Mesothelial cell of epicardium (in vitro differentiated cells): ENCODE data around the gene PKP1. TPM values are rescaled to one million over a fixed set of nuclear protein-coding genes. Genes with fewer than 3 reads are reported as not detected.

Source experiments
- DNase-seq, 2 experiments: peaks; one replicate each; pipeline ENCODE4 v3.0.0; 2021; ENCODE audit warnings: low spot score in 2 of 2; ENCODE audit not compliant: unreplicated experiment in 2 of 2
- H3K27ac Mint-ChIP-seq: 2 replicates; pipeline ENCODE4 v1.8.0; 2021; ENCODE audit warnings: mixed read lengths
- H3K27me3 Mint-ChIP-seq: 2 replicates; pipeline ENCODE4 v1.8.0; 2021; ENCODE audit warnings: low read depth, mixed read lengths
- H3K36me3 Mint-ChIP-seq: 2 replicates; pipeline ENCODE4 v1.8.0; 2021; ENCODE audit warnings: mixed read lengths
- H3K4me1 Mint-ChIP-seq: 2 replicates; pipeline ENCODE4 v1.8.0; 2021; ENCODE audit warnings: mixed read lengths
- H3K4me3 Mint-ChIP-seq: 2 replicates; pipeline ENCODE4 v1.8.0; 2021; ENCODE audit warnings: mild to moderate bottlenecking, moderate library complexity, mixed read lengths
- H3K9me3 Mint-ChIP-seq: 2 replicates; pipeline ENCODE4 v1.8.0; 2021; ENCODE audit warnings: mixed read lengths
- total RNA-seq: library from RNA; stranded (reverse); gene quantifications from 3 replicates; pipeline ENCODE4 v1.2.1, GENCODE V29; 2021
- TF ChIP-seq, protein P1 (sequence below): fragments of 200-600 bp; sonication (generic); IDR thresholded peaks from one replicate; pipeline ENCODE4 v1.5.0; 2021; ENCODE audit warnings: antibody characterized with exemption; ENCODE audit not compliant: unreplicated experiment

PKP1 gene
- total RNA-seq, 1 donor from 2014 or later = 0.54 TPM

DNA sequence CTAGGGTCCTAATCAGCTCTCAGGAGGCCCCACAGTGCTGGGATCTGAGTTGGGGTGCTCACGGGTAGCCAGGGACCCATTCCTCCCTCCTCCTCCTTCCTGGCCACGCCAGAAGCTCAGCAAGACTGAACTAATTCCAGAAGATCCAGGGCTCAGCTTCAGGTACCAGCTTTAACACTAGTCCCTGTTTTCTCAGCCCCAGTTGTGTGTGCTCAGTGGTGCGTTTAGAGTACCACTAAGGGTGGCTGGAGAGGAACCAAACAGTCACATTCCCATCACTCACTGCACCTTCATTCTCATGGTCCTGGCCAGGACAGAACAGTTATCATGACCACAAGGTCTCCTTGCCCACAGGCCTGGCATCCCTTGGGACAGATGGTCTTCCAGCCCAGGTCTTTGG, 20.8 kb downstream of the PKP1 start:
- no peaks in the 10 kb centered on the region for H3K36me3 Mint-ChIP-seq
- H3K27me3 Mint-ChIP-seq = peaks cover 6% of the 10 kb centered on the region
- no peak overlapping the region for H3K4me3 Mint-ChIP-seq
- DNase-seq = no peak
- no peak overlapping the region for H3K27ac Mint-ChIP-seq
- peaks cover 17% of the 10 kb centered on the region for H3K4me1 Mint-ChIP-seq
- H3K9me3 Mint-ChIP-seq = no peaks in the 10 kb centered on the region
- TF ChIP-seq, protein P1, sequence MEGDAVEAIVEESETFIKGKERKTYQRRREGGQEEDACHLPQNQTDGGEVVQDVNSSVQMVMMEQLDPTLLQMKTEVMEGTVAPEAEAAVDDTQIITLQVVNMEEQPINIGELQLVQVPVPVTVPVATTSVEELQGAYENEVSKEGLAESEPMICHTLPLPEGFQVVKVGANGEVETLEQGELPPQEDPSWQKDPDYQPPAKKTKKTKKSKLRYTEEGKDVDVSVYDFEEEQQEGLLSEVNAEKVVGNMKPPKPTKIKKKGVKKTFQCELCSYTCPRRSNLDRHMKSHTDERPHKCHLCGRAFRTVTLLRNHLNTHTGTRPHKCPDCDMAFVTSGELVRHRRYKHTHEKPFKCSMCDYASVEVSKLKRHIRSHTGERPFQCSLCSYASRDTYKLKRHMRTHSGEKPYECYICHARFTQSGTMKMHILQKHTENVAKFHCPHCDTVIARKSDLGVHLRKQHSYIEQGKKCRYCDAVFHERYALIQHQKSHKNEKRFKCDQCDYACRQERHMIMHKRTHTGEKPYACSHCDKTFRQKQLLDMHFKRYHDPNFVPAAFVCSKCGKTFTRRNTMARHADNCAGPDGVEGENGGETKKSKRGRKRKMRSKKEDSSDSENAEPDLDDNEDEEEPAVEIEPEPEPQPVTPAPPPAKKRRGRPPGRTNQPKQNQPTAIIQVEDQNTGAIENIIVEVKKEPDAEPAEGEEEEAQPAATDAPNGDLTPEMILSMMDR = no peak

DNA sequence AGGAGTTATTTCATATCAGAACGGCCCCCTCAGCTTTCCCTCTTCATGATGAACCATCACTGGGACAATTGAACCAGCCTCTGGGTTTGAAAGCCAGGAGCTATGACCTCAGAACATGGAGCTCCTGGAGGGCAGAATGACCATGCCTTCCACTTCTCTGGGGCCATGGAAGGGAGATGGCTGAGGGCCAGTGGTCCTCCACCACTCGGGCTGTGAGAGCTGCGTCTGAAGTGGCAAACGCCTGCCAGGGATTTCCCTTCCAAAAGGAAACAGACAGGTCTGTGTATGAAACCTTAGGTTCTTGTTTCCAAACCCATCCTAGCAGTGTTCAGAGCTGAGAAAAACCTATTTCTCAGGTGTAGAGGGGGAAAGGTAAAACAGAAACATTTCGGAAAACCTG, 22.5 kb downstream of the PKP1 start:
- H3K27me3 Mint-ChIP-seq = peaks cover 6% of the 10 kb centered on the region
- no peaks in the 10 kb centered on the region for H3K36me3 Mint-ChIP-seq
- H3K4me3 Mint-ChIP-seq = no peak overlapping the region
- peaks cover 22% of the 10 kb centered on the region for H3K4me1 Mint-ChIP-seq
- DNase-seq = no peak
- no peak overlapping the region for H3K27ac Mint-ChIP-seq
- no peaks in the 10 kb centered on the region for H3K9me3 Mint-ChIP-seq
- TF ChIP-seq, protein P1 = no peak

DNA sequence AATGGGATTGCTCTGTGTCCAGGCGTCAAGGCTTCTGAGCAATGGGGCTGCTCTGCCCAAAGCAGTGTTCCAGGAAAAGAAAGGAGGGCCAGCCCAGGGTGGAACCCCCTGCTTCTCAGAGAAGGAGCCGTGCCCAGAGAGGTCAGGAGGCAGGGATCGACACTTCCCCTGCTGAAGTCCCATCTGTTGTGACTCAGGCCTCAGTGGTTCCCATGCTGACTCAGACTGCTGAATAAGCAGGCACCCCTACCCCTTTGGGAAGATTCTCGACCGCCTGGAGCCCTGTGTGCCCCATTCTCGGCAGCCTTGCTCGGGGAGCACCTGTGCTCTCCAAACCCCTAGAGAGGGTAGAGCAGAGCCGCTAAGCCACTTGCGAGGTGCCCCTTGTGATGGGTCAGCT, 23.9 kb downstream of the PKP1 start:
- TF ChIP-seq, protein P1 = no peak
- Mint-ChIP-seq H3K36me3 (no peaks in the 10 kb centered on the region), H3K9me3 (no peaks in the 10 kb centered on the region), H3K4me3 (no peak overlapping the region), H3K27me3 (peaks cover 4% of the 10 kb centered on the region), H3K27ac (no peak overlapping the region), H3K4me1 (peaks cover 19% of the 10 kb centered on the region)
- no peak for DNase-seq

DNA sequence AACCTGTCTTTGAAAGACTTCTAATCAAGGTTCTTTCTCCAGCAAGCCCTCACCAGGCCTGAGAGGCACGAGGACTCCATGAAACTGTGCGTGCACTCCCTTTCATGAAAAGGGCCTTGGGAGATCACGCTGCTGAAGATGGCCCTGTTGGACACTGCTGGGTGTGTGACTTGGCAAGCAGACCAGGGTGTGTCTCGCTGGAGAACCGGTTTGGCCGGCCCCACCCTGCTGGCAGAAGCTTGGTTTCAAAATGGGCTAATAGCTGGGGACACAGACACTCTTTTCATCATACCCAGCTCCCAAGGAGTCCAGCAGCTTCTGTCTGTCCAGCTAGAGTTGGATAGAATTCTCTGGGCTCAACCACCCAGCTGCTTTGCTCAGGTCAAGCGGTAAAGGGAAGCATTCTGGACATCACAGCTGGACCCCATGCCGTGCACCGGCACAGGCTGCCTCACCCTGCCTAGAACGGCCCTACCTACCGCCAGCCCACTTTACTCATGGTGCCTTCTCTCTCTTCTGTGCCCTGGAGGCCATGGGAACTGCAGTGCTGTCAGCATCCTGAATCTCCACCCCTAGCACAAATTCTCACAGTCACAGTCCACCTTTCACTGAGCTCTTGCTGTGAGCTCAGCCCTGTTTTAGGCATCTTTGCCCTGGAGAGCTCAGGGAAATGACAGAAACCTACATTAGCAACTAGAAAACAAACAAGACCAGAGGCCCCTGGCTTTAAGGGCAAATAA, 24.6 kb downstream of the PKP1 start:
- no peaks in the 10 kb centered on the region for H3K9me3 Mint-ChIP-seq
- H3K4me1 Mint-ChIP-seq = peaks cover 16% of the 10 kb centered on the region
- no peak overlapping the region for H3K4me3 Mint-ChIP-seq
- no peak overlapping the region for H3K27ac Mint-ChIP-seq
- DNase-seq = no peak
- H3K36me3 Mint-ChIP-seq = no peaks in the 10 kb centered on the region
- TF ChIP-seq, protein P1 = no peak
- H3K27me3 Mint-ChIP-seq = peaks cover 4% of the 10 kb centered on the region

DNA sequence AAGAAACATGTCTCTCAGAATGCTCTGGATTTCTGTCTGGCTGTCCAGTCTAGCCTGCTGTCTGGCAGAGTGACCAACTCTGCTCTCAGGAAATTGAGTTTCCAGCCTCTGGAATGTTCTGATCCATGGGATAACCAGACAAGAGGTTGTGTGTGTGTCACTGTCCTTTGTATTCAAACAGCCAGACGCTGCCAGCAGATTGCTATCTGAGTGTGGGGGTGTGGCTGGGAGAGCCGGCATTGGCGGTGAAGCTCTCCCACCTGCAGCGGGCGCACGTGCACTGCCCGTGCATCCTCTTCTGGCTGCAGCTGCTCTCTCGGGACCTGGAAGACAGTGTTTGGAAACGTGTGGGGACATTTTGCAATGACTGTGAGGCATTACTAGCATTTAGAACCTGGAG, 26.1 kb downstream of the PKP1 start:
- H3K4me3 Mint-ChIP-seq = no peak overlapping the region
- H3K27ac Mint-ChIP-seq = no peak overlapping the region
- H3K4me1 Mint-ChIP-seq = peaks cover 16% of the 10 kb centered on the region
- DNase-seq = peak in 1 of 2 experiments; percentile 78
- TF ChIP-seq, protein P1 = no peak
- H3K9me3 Mint-ChIP-seq = no peaks in the 10 kb centered on the region
- H3K27me3 Mint-ChIP-seq = peaks cover 4% of the 10 kb centered on the region
- no peaks in the 10 kb centered on the region for H3K36me3 Mint-ChIP-seq
